Adrenal gland (tissue), 5 donors: ENCODE results near the gene BACH2.

ENCODE experiments used
- CTCF ChIP-seq, 6 experiments: fragments of 450-650 bp in 4 of 6; fragments of 200-600 bp in 2 of 6; sonication (generic) in 1 of 6; IDR thresholded peaks; 1 replicate in 5 of 6; 2 replicates in 1 of 6; pipeline versions ENCODE4 v1.5.1 to v1.8.0; 2016 to 2021; ENCODE audit warnings: antibody characterized with exemption in 6 of 6, mild to moderate bottlenecking in 2 of 6, moderate library complexity in 1 of 6
- POLR2A ChIP-seq, 2 donors: fragments of 450-650 bp; IDR thresholded peaks; one replicate each; pipeline ENCODE4 v1.6.1; 2017; ENCODE audit warnings: antibody characterized with exemption in 2 of 2, mild to moderate bottlenecking in 2 of 2, moderate library complexity in 1 of 2
- donor health status: DM: no; HTN: no; CAD: no.

- TF ChIP-seq POLR2A (IDR thresholded peaks at IDR 0.05): no peak
- no peak for TF ChIP-seq CTCF (IDR thresholded peaks at IDR 0.05)
Observed at GRCh38 chr6:89984926-89985750, 311.5 kb downstream of the BACH2 start.
